NCI-H128 (cell line): ENCODE results near the gene C11orf97.
"Not testable (repeated sequence)": the region's sequence is repeated elsewhere in the genome, so short reads cannot be mapped to it uniquely, and the experiment has no call there.

Source experiments
- DNase-seq: peaks from one replicate; lab custom pipeline; 2025; ENCODE audit not compliant: unreplicated experiment; lab: John Stamatoyannopoulos, UW

C11orf97 gene

GRCh38 chr11:94525546-94526324, 13.5 kb downstream of the C11orf97 start:
- no peak for DNase-seq

GRCh38 chr11:94526645-94527438, 14.6 kb downstream of the C11orf97 start:
- no peak for DNase-seq

GRCh38 chr11:94528551-94528950, 16.3 kb downstream of the C11orf97 start:
- DNase-seq, result no peak

GRCh38 chr11:94532211-94532610, 19.9 kb downstream of the C11orf97 start:
- DNase-seq, result no peak

GRCh38 chr11:94533206-94533605, 20.9 kb downstream of the C11orf97 start:
- no peak for DNase-seq

GRCh38 chr11:94533696-94534630, 21.7 kb downstream of the C11orf97 start:
- DNase-seq, result no peak

- no peak for DNase-seq
Measured at GRCh38 chr11:94536386-94536785, 24.1 kb downstream of the C11orf97 start.

GRCh38 chr11:94537031-94537600, 24.9 kb downstream of the C11orf97 start:
- DNase-seq, result no peak

GRCh38 chr11:94539420-94539819, 27.2 kb downstream of the C11orf97 start:
- DNase-seq, result no peak

GRCh38 chr11:94543695-94544645, 31.7 kb downstream of the C11orf97 start, which contains the start of gene FUT4:
TSS of gene FUT4 (plus strand) at chr11:94543921. CDS start at chr11:94544134, 213 bp downstream.
- peak; percentile 60 for DNase-seq

- DNase-seq, result no peak
Measured at GRCh38 chr11:94544646-94545263, 32.5 kb downstream of the C11orf97 start.

- DNase-seq, result no peak
Measured at GRCh38 chr11:94545264-94546161, 33.3 kb downstream of the C11orf97 start.

- DNase-seq, result no peak
Measured at GRCh38 chr11:94546162-94546470, 33.9 kb downstream of the C11orf97 start.

GRCh38 chr11:94546886-94547285, 34.6 kb downstream of the C11orf97 start:
- DNase-seq, result no peak

- no peak for DNase-seq
Measured at GRCh38 chr11:94549146-94549545, 36.9 kb downstream of the C11orf97 start.

- DNase-seq, result no peak
Measured at GRCh38 chr11:94550513-94550912, 38.3 kb downstream of the C11orf97 start.

GRCh38 chr11:94553938-94554337, 41.7 kb downstream of the C11orf97 start:
- no peak for DNase-seq

GRCh38 chr11:94555752-94556329, 43.6 kb downstream of the C11orf97 start:
- DNase-seq, result not testable (repeated sequence)
